Spleen (tissue), 11 donors: ENCODE data around the gene NPAS2. TPM values are rescaled to one million over a fixed set of nuclear protein-coding genes. Genes with fewer than 3 reads are reported as not detected.

Experiments used
- DNase-seq: peaks from one replicate; pipeline ENCODE4 v3.0.0-alpha.2; 2020
- H3K27ac ChIP-seq, 8 donors: fragments of 200-600 bp; sonication (generic) in 7 of 8; 1 replicate in 4 of 8; 2 replicates in 4 of 8; pipeline versions ENCODE4 v1.5.0 to v1.8.0; 2016 to 2021; ENCODE audit warnings: inconsistent platforms in 4 of 8, mild to moderate bottlenecking in 4 of 8, moderate library complexity in 1 of 8
- H3K27me3 ChIP-seq, 7 donors: fragments of 200-600 bp; sonication (generic) in 6 of 7; replicated peaks in 1 of 7; 1 replicate in 4 of 7; 2 replicates in 3 of 7; pipeline versions ENCODE4 v1.5.0 to v1.8.0; 2016 to 2021; ENCODE audit warnings: inconsistent platforms in 3 of 7, mild to moderate bottlenecking in 1 of 7
- H3K36me3 ChIP-seq, 6 donors: fragments of 200-600 bp; sonication (generic) in 5 of 6; 1 replicate in 4 of 6; 2 replicates in 2 of 6; pipeline versions ENCODE4 v1.5.0 to v1.8.0; 2016 to 2021; ENCODE audit warnings: inconsistent platforms in 2 of 6
- H3K4me1 ChIP-seq, 6 donors: fragments of 200-600 bp; sonication (generic) in 5 of 6; 1 replicate in 3 of 6; 2 replicates in 3 of 6; pipeline versions ENCODE4 v1.5.0 to v1.8.0; 2016 to 2021; ENCODE audit warnings: inconsistent platforms in 3 of 6
- H3K4me3 ChIP-seq, 8 donors: fragments of 200-600 bp; sonication (generic) in 7 of 8; 1 replicate in 4 of 8; 2 replicates in 4 of 8; pipeline versions ENCODE4 v1.5.0 to v1.8.0; 2016 to 2021; ENCODE audit warnings: inconsistent platforms in 4 of 8, mild to moderate bottlenecking in 4 of 8, moderate library complexity in 2 of 8
- H3K9me3 ChIP-seq, 8 donors: fragments of 200-600 bp; sonication (generic) in 7 of 8; 1 replicate in 4 of 8; 2 replicates in 4 of 8; pipeline versions ENCODE4 v1.5.0 to v1.8.0; 2016 to 2021; ENCODE audit warnings: inconsistent platforms in 4 of 8
- CTCF ChIP-seq, 11 experiments: fragments of 200-600 bp in 7 of 11; fragments of 450-650 bp in 4 of 11; sonication (generic) in 4 of 11; IDR thresholded peaks in 8 of 11; conservative IDR thresholded peaks in 3 of 11; 1 replicate in 7 of 11; 2 replicates in 4 of 11; pipeline versions ENCODE4 v1.4.0 to v1.8.0; 2016 to 2021; ENCODE audit warnings: antibody characterized with exemption in 11 of 11, inconsistent platforms in 4 of 11, mild to moderate bottlenecking in 1 of 11
- POLR2A ChIP-seq, 3 donors: fragments of 450-650 bp; IDR thresholded peaks; one replicate each; pipeline ENCODE4 v1.5.1; 2017; ENCODE audit warnings: antibody characterized with exemption in 3 of 3, mild to moderate bottlenecking in 1 of 3
- POLR2AphosphoS5 ChIP-seq, 3 donors: sonication (generic); formaldehyde crosslinking; IDR thresholded peaks; one replicate each; pipeline ENCODE4 v1.5.1; 2017; ENCODE audit warnings: antibody characterized with exemption in 3 of 3
- WGBS, 5 donors: extraction: QIAGEN DNeasy Blood & Tissue Kit in 3 of 5; methylation state at CpG; one replicate each; pipeline versions ENCODE4 v1.1.5 to v1.1.7; 2013 to 2018; 5-methylcytosine and 5-hydroxymethylcytosine counted together
- intact Hi-C: fragments of 100-400 bp; cut with DNase I; formaldehyde crosslinking; loops from one replicate; pipeline ENCODE4 v1.15.0; 2023; ENCODE audit warnings: low total_unique reads
- polyA plus RNA-seq, 3 donors: library from polyadenylated mRNA; stranded (reverse); fragments of 200-250 nt; gene quantifications; one replicate each; pipeline ENCODE4 v1.2.1, GENCODE V29; 2013
- total RNA-seq, 7 donors: library from RNA; depleted of rRNA in 3 of 7; stranded (reverse); fragments of >200 nt in 3 of 7; fragmentation: NEBNext Ultra II Directional in 4 of 7; extraction: Animal tissue kit (Norgen Biotek cat#: 25700) in 4 of 7; gene quantifications; one replicate each; pipeline versions ENCODE4 v1.1.0 to v1.2.1, GENCODE V29; 2016 to 2021
- donor health status: healthy with polysubstance abuse.
- donor health status: DM: no; HTN: no; CAD: no; lungs with moderate emphysema.
- donor health status: DM: no; HTN: no; CAD: no.
- donor health status: Bipolar disorder and iron deficiency.
- donor health status: healthy.
- donor health status: DM: no; HTN: no; CAD: no.
- donor health status: DM: yes; HTN: yes; CAD: no.

NPAS2 gene
- total and polyA plus RNA-seq, 10 donors: 2.4 to 24.1 (median 8.4) TPM

- H3K36me3 ChIP-seq: no peaks in the 10 kb centered on the region
- no peak overlapping the region for H3K27ac ChIP-seq
- no peak for DNase-seq
- no peaks in the 10 kb centered on the region for H3K9me3 ChIP-seq
- intact Hi-C loops: no loop called here
- TF ChIP-seq CTCF (IDR thresholded peaks at IDR 0.05 in 8 of 11, conservative IDR thresholded peaks at IDR 0.05 in 3 of 11): no peak
- TF ChIP-seq POLR2AphosphoS5 (IDR thresholded peaks at IDR 0.05): no peak
- no peak for TF ChIP-seq POLR2A (IDR thresholded peaks at IDR 0.05)
- no peaks in the 10 kb centered on the region for H3K4me1 ChIP-seq
- no peak overlapping the region for H3K4me3 ChIP-seq
- 89 to 96% (median 92%) methylated on average over 2 of the region's 2 CpGs for WGBS, 5 donors
- H3K27me3 ChIP-seq: no peaks in the 10 kb centered on the region
Observed at GRCh38 chr2:100859902-100860301, 40.0 kb downstream of the NPAS2 start.

GRCh38 chr2:100861340-100861739 lies 41.4 kb downstream of the NPAS2 start:
- WGBS, 5 donors: 76 to 87% (median 85%) methylated on average over 4 of the region's 4 CpGs
- intact Hi-C loops: no loop called here

GRCh38 chr2:100862081-100862480 lies 42.1 kb downstream of the NPAS2 start:
- 65 to 72% (median 70%) methylated on average over 5 of the region's 5 CpGs for WGBS, 5 donors
- Histone ChIP-seq H3K36me3 (no peaks in the 10 kb centered on the region), H3K27me3 (no peaks in the 10 kb centered on the region), H3K4me3 (no peak overlapping the region), H3K9me3 (peaks cover 0 to 7% (median 4%) of the 10 kb centered on the region in 8 donors), H3K27ac (no peak overlapping the region), H3K4me1 (no peaks in the 10 kb centered on the region)
- no peak for TF ChIP-seq CTCF (IDR thresholded peaks at IDR 0.05 in 8 of 11, conservative IDR thresholded peaks at IDR 0.05 in 3 of 11)
- no peak for TF ChIP-seq POLR2A (IDR thresholded peaks at IDR 0.05)
- no peak for TF ChIP-seq POLR2AphosphoS5 (IDR thresholded peaks at IDR 0.05)
- DNase-seq: no peak
- intact Hi-C loops: no loop called here

More at GRCh38 chr2:100861340-100861739, 41.4 kb downstream of the NPAS2 start:
- no peak overlapping the region for H3K4me3 ChIP-seq
- TF ChIP-seq POLR2A (IDR thresholded peaks at IDR 0.05) (no peak), CTCF (IDR thresholded peaks at IDR 0.05 in 8 of 11, conservative IDR thresholded peaks at IDR 0.05 in 3 of 11) (no peak), POLR2AphosphoS5 (IDR thresholded peaks at IDR 0.05) (no peak)
- H3K9me3 ChIP-seq: no peaks in the 10 kb centered on the region
- H3K27ac ChIP-seq: no peak overlapping the region
- no peaks in the 10 kb centered on the region for H3K4me1 ChIP-seq
- DNase-seq: no peak
- H3K27me3 ChIP-seq: no peaks in the 10 kb centered on the region
- H3K36me3 ChIP-seq: no peaks in the 10 kb centered on the region

- WGBS, 5 donors: 79 to 95% (median 88%) methylated on average over 5 of the region's 5 CpGs
- TF ChIP-seq POLR2A (IDR thresholded peaks at IDR 0.05) (no peak), CTCF (IDR thresholded peaks at IDR 0.05 in 8 of 11, conservative IDR thresholded peaks at IDR 0.05 in 3 of 11) (no peak), POLR2AphosphoS5 (IDR thresholded peaks at IDR 0.05) (no peak)
- H3K27ac ChIP-seq: no peak overlapping the region
- no peak overlapping the region for H3K4me3 ChIP-seq
- peak; percentile 19 for DNase-seq
- intact Hi-C loops: no loop called here
- H3K9me3 ChIP-seq: peaks cover 0 to 33% (median 28%) of the 10 kb centered on the region in 8 donors
- no peaks in the 10 kb centered on the region for H3K36me3 ChIP-seq
- no peaks in the 10 kb centered on the region for H3K27me3 ChIP-seq
- H3K4me1 ChIP-seq: no peaks in the 10 kb centered on the region
Observed at GRCh38 chr2:100865816-100866460, 46.0 kb downstream of the NPAS2 start.
